ENCODE data around the gene ADARB1. TPM values are rescaled to one million over a fixed set of nuclear protein-coding genes. Genes with fewer than 3 reads are reported as not detected.

The ADARB1 gene
- total and polyA plus RNA-seq, 2 of the 8 experiments (the other 6 are each of a cell fraction or from before 2014, with no cell fraction given), result 4.7 to 14.9 TPM

DNA sequence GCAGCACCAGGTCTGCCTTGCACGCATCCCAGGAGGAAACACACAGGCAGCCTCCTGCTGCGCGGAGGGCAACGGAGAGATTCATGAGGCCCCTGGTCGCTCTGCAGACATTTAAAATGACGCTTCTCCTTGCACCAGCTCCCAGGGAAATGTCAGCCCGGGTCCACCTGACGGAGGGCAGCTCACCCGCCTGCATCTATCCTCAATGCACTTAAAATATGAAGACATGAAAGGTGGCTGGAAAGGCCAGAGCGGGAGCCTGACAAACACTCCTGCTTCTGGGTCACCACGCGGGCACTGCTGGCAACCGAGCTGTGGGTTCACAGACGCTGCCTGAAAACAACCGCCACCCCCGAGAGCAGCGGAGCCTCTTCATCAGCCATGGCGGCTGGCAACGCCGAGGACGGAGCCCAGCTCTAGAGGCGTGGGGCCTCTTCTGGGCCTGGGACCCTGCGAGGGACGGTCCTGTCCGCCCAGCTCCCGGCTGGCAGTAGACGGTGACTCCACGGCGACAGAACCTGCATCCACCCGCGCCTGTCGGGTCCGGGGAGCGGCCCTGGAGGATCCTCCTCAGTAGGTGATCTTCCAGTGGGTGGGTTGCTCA is 190.6 kb downstream of the ADARB1 start (continued):
- TF ChIP-seq, protein P1, sequence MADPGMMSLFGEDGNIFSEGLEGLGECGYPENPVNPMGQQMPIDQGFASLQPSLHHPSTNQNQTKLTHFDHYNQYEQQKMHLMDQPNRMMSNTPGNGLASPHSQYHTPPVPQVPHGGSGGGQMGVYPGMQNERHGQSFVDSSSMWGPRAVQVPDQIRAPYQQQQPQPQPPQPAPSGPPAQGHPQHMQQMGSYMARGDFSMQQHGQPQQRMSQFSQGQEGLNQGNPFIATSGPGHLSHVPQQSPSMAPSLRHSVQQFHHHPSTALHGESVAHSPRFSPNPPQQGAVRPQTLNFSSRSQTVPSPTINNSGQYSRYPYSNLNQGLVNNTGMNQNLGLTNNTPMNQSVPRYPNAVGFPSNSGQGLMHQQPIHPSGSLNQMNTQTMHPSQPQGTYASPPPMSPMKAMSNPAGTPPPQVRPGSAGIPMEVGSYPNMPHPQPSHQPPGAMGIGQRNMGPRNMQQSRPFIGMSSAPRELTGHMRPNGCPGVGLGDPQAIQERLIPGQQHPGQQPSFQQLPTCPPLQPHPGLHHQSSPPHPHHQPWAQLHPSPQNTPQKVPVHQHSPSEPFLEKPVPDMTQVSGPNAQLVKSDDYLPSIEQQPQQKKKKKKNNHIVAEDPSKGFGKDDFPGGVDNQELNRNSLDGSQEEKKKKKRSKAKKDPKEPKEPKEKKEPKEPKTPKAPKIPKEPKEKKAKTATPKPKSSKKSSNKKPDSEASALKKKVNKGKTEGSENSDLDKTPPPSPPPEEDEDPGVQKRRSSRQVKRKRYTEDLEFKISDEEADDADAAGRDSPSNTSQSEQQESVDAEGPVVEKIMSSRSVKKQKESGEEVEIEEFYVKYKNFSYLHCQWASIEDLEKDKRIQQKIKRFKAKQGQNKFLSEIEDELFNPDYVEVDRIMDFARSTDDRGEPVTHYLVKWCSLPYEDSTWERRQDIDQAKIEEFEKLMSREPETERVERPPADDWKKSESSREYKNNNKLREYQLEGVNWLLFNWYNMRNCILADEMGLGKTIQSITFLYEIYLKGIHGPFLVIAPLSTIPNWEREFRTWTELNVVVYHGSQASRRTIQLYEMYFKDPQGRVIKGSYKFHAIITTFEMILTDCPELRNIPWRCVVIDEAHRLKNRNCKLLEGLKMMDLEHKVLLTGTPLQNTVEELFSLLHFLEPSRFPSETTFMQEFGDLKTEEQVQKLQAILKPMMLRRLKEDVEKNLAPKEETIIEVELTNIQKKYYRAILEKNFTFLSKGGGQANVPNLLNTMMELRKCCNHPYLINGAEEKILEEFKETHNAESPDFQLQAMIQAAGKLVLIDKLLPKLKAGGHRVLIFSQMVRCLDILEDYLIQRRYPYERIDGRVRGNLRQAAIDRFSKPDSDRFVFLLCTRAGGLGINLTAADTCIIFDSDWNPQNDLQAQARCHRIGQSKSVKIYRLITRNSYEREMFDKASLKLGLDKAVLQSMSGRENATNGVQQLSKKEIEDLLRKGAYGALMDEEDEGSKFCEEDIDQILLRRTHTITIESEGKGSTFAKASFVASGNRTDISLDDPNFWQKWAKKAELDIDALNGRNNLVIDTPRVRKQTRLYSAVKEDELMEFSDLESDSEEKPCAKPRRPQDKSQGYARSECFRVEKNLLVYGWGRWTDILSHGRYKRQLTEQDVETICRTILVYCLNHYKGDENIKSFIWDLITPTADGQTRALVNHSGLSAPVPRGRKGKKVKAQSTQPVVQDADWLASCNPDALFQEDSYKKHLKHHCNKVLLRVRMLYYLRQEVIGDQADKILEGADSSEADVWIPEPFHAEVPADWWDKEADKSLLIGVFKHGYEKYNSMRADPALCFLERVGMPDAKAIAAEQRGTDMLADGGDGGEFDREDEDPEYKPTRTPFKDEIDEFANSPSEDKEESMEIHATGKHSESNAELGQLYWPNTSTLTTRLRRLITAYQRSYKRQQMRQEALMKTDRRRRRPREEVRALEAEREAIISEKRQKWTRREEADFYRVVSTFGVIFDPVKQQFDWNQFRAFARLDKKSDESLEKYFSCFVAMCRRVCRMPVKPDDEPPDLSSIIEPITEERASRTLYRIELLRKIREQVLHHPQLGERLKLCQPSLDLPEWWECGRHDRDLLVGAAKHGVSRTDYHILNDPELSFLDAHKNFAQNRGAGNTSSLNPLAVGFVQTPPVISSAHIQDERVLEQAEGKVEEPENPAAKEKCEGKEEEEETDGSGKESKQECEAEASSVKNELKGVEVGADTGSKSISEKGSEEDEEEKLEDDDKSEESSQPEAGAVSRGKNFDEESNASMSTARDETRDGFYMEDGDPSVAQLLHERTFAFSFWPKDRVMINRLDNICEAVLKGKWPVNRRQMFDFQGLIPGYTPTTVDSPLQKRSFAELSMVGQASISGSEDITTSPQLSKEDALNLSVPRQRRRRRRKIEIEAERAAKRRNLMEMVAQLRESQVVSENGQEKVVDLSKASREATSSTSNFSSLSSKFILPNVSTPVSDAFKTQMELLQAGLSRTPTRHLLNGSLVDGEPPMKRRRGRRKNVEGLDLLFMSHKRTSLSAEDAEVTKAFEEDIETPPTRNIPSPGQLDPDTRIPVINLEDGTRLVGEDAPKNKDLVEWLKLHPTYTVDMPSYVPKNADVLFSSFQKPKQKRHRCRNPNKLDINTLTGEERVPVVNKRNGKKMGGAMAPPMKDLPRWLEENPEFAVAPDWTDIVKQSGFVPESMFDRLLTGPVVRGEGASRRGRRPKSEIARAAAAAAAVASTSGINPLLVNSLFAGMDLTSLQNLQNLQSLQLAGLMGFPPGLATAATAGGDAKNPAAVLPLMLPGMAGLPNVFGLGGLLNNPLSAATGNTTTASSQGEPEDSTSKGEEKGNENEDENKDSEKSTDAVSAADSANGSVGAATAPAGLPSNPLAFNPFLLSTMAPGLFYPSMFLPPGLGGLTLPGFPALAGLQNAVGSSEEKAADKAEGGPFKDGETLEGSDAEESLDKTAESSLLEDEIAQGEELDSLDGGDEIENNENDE (IDR thresholded peaks at IDR 0.05; ENCODE audit: insufficient replicate concordance, low read length), result no peak
- TF ChIP-seq CREB1 (IDR thresholded peaks at IDR 0.05) (no peak), BACH1 (IDR thresholded peaks at IDR 0.05; ENCODE audit: low read length) (no peak), JUN (IDR thresholded peaks at IDR 0.05; ENCODE audit: low read depth, low read length) (no peak), CBX8 (IDR thresholded peaks at IDR 0.05; ENCODE audit: borderline replicate concordance, low read depth, low read length) (no peak), RXRA (IDR thresholded peaks at IDR 0.05; ENCODE audit: insufficient read depth, low read depth, low read length) (no peak), RAD21 (IDR thresholded peaks at IDR 0.05 in 1 of 2, conservative IDR thresholded peaks at IDR 0.05 in 1 of 2; ENCODE audit: low read depth in 2 of 2, low read length in 2 of 2) (no peak)

Data from H1 (cell line).